Skeletal muscle tissue (tissue), 4 donors: Measurements from ENCODE around the gene CDK18. TPM values are rescaled to one million over a fixed set of nuclear protein-coding genes. Genes with fewer than 3 reads are reported as not detected.

ENCODE experiments used
- H3K27ac ChIP-seq: one replicate; pipeline ENCODE4 v1.7.0; 2013; ENCODE audit warnings: mild to moderate bottlenecking, low read depth, low read length, inconsistent platforms
- H3K27me3 ChIP-seq, 3 donors: one replicate each; pipeline ENCODE4 v1.7.0; 2013; ENCODE audit warnings: low read length in 3 of 3; ENCODE audit not compliant: control insufficient read depth in 3 of 3, insufficient read depth in 3 of 3
- H3K36me3 ChIP-seq, 3 donors: one replicate each; pipeline ENCODE4 v1.7.0; 2013; ENCODE audit warnings: low read length in 3 of 3; ENCODE audit not compliant: control insufficient read depth in 3 of 3, insufficient read depth in 3 of 3
- H3K4me1 ChIP-seq, 3 donors: one replicate each; pipeline ENCODE4 v1.7.0; 2013; ENCODE audit warnings: low read length in 3 of 3, mild to moderate bottlenecking in 3 of 3; ENCODE audit not compliant: control insufficient read depth in 3 of 3, insufficient read depth in 3 of 3
- H3K4me3 ChIP-seq, 3 donors: one replicate each; pipeline ENCODE4 v1.7.0; 2013; ENCODE audit warnings: low read length in 3 of 3
- H3K9ac ChIP-seq, 3 donors: one replicate each; pipeline ENCODE4 v1.7.0; 2013; ENCODE audit warnings: low read length in 3 of 3, mild to moderate bottlenecking in 3 of 3, moderate library complexity in 2 of 3, low read depth in 1 of 3
- H3K9me3 ChIP-seq, 3 donors: one replicate each; pipeline ENCODE4 v1.7.0; 2013; ENCODE audit warnings: low read length in 3 of 3; ENCODE audit not compliant: control insufficient read depth in 3 of 3
- total RNA-seq: library from RNA; depleted of rRNA; stranded (reverse); fragments of >200 nt; gene quantifications from one replicate; pipeline ENCODE4 v1.2.3, GENCODE V29; 2014
- donor health status: Osteomylitis.

The CDK18 gene
- total RNA-seq, 1 donor from 2014 or later = 3.7 TPM

- peaks cover 23 to 36% (median 26%) of the 10 kb centered on the region in 3 donors for H3K4me1 ChIP-seq
- peaks cover 0 to 9% (median 5%) of the 10 kb centered on the region in 3 donors for H3K27me3 ChIP-seq
- H3K9ac ChIP-seq = no peak overlapping the region
- H3K36me3 ChIP-seq = no peaks in the 10 kb centered on the region
- H3K9me3 ChIP-seq = no peaks in the 10 kb centered on the region
- no peak overlapping the region for H3K27ac ChIP-seq
- H3K4me3 ChIP-seq = no peak overlapping the region
Observed at GRCh38 chr1:205519541-205520131, 15.2 kb downstream of the CDK18 start.

GRCh38 chr1:205520709-205521108, 16.2 kb downstream of the CDK18 start:
- Histone ChIP-seq H3K4me1 (peaks cover 19 to 32% (median 20%) of the 10 kb centered on the region in 3 donors), H3K9me3 (no peaks in the 10 kb centered on the region), H3K36me3 (no peaks in the 10 kb centered on the region), H3K4me3 (no peak overlapping the region), H3K27me3 (peaks cover 0 to 9% (median 5%) of the 10 kb centered on the region in 3 donors), H3K9ac (no peak overlapping the region), H3K27ac (no peak overlapping the region)

- H3K4me3 ChIP-seq = no peak overlapping the region
- no peak overlapping the region for H3K9ac ChIP-seq
- H3K27me3 ChIP-seq = peaks cover 0 to 9% (median 5%) of the 10 kb centered on the region in 3 donors
- H3K27ac ChIP-seq = no peak overlapping the region
- H3K9me3 ChIP-seq = no peaks in the 10 kb centered on the region
- peaks cover 12 to 26% (median 12%) of the 10 kb centered on the region in 3 donors for H3K4me1 ChIP-seq
- no peaks in the 10 kb centered on the region for H3K36me3 ChIP-seq
Observed at GRCh38 chr1:205521686-205522085, 17.2 kb downstream of the CDK18 start.

- Histone ChIP-seq H3K9me3 (no peaks in the 10 kb centered on the region), H3K27ac (no peak overlapping the region), H3K4me3 (no peak overlapping the region), H3K36me3 (no peaks in the 10 kb centered on the region), H3K4me1 (peaks cover 9 to 18% (median 12%) of the 10 kb centered on the region in 3 donors), H3K27me3 (peaks cover 0 to 9% (median 5%) of the 10 kb centered on the region in 3 donors), H3K9ac (no peak overlapping the region)
Observed at GRCh38 chr1:205522692-205523091, 18.2 kb downstream of the CDK18 start.

GRCh38 chr1:205523261-205523890, 18.9 kb downstream of the CDK18 start:
- Histone ChIP-seq H3K27ac (no peak overlapping the region), H3K27me3 (peaks cover 0 to 9% (median 5%) of the 10 kb centered on the region in 3 donors), H3K4me1 (peaks cover 9 to 16% (median 12%) of the 10 kb centered on the region in 3 donors), H3K9me3 (no peaks in the 10 kb centered on the region), H3K4me3 (no peak overlapping the region), H3K36me3 (no peaks in the 10 kb centered on the region), H3K9ac (no peak overlapping the region)

- Histone ChIP-seq H3K36me3 (no peaks in the 10 kb centered on the region), H3K4me3 (no peak overlapping the region), H3K27ac (no peak overlapping the region), H3K27me3 (peaks cover 0 to 11% (median 5%) of the 10 kb centered on the region in 3 donors), H3K9ac (no peak overlapping the region), H3K9me3 (no peaks in the 10 kb centered on the region), H3K4me1 (peaks cover 8 to 12% (median 10%) of the 10 kb centered on the region in 3 donors)
Observed at GRCh38 chr1:205523891-205524793, 19.7 kb downstream of the CDK18 start.

- no peak overlapping the region for H3K4me3 ChIP-seq
- H3K9me3 ChIP-seq = no peaks in the 10 kb centered on the region
- peaks cover 2 to 8% (median 7%) of the 10 kb centered on the region in 3 donors for H3K4me1 ChIP-seq
- no peak overlapping the region for H3K27ac ChIP-seq
- peaks cover 0 to 15% (median under 1%) of the 10 kb centered on the region in 3 donors for H3K27me3 ChIP-seq
- H3K9ac ChIP-seq = no peak overlapping the region
- H3K36me3 ChIP-seq = no peaks in the 10 kb centered on the region
Observed at GRCh38 chr1:205524794-205525101, 20.3 kb downstream of the CDK18 start.

GRCh38 chr1:205525495-205526285, 21.2 kb downstream of the CDK18 start:
- Histone ChIP-seq H3K4me1 (peaks cover 0 to 4% (median 4%) of the 10 kb centered on the region in 3 donors), H3K9me3 (no peaks in the 10 kb centered on the region), H3K36me3 (no peaks in the 10 kb centered on the region), H3K4me3 (no peak overlapping the region), H3K9ac (no peak overlapping the region), H3K27ac (no peak overlapping the region), H3K27me3 (peaks cover 0 to 14% (median 0%) of the 10 kb centered on the region in 3 donors)

GRCh38 chr1:205526431-205526830, 22.0 kb downstream of the CDK18 start:
- Histone ChIP-seq H3K9me3 (no peaks in the 10 kb centered on the region), H3K4me1 (peaks cover 0 to 4% (median 4%) of the 10 kb centered on the region in 3 donors), H3K27me3 (peaks cover 0 to 9% (median 0%) of the 10 kb centered on the region in 3 donors), H3K9ac (no peak overlapping the region), H3K4me3 (no peak overlapping the region), H3K36me3 (peaks cover 0 to 2% (median 0%) of the 10 kb centered on the region in 3 donors), H3K27ac (no peak overlapping the region)
